ENCODE results near the gene WDR1. TPM values are rescaled to one million over a fixed set of nuclear protein-coding genes. Genes with fewer than 3 reads are reported as not detected.
A peak's percentile ranks its signal among the peaks of the same experiment; 100 is the strongest.

Gene WDR1
- total and polyA plus RNA-seq, 2 of the 13 experiments (the other 11 are each of a cell fraction or from before 2014, with no cell fraction given) = 106 to 198 TPM

GRCh38 chr4:10123227-10124101, 6.9 kb upstream of the WDR1 start (continued):
- TF ChIP-seq ZNF281 (CRISPR knock-in tag; IDR thresholded peaks at IDR 0.05; ENCODE audit: borderline replicate concordance) = peak; percentile 97
- TF ChIP-seq ETV6 (CRISPR knock-in tag; conservative IDR thresholded peaks at IDR 0.05) = no peak
- no peak for TF ChIP-seq TCF12 (IDR thresholded peaks at IDR 0.05)
- no peak for TF ChIP-seq TCF12 (CRISPR knock-in tag; IDR thresholded peaks at IDR 0.05)
- TF ChIP-seq ZNF138 (CRISPR knock-in tag; IDR thresholded peaks at IDR 0.05; ENCODE audit: low read depth) = no peak
- TF ChIP-seq GATA4 (IDR thresholded peaks at IDR 0.05; ENCODE audit: borderline replicate concordance, low read depth) = no peak
- no peak; the same call in 1 of the 2 replicates for TF ChIP-seq GFI1 (CRISPR knock-in tag; IDR thresholded peaks at IDR 0.05; ENCODE audit: borderline replicate concordance)
- no peak for TF ChIP-seq SRSF9 (IDR thresholded peaks at IDR 0.05; ENCODE audit: borderline replicate concordance, insufficient read depth, low read depth, low read length, poor library complexity, severe bottlenecking)
- TF ChIP-seq ZNF343 (CRISPR knock-in tag; IDR thresholded peaks at IDR 0.05) = no peak
- TF ChIP-seq, protein P1, sequence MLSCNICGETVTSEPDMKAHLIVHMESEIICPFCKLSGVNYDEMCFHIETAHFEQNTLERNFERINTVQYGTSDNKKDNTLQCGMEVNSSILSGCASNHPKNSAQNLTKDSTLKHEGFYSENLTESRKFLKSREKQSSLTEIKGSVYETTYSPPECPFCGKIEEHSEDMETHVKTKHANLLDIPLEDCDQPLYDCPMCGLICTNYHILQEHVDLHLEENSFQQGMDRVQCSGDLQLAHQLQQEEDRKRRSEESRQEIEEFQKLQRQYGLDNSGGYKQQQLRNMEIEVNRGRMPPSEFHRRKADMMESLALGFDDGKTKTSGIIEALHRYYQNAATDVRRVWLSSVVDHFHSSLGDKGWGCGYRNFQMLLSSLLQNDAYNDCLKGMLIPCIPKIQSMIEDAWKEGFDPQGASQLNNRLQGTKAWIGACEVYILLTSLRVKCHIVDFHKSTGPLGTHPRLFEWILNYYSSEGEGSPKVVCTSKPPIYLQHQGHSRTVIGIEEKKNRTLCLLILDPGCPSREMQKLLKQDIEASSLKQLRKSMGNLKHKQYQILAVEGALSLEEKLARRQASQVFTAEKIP (CRISPR knock-in tag; IDR thresholded peaks at IDR 0.05; ENCODE audit: borderline replicate concordance) = no peak
- TF ChIP-seq SNRNP70 (IDR thresholded peaks at IDR 0.05; ENCODE audit: low read depth, low read length) = no peak
- 0 out of 2 replicates have a peak, but pooled peaks have one; percentile 22 for TF ChIP-seq ZNF691 (CRISPR knock-in tag; IDR thresholded peaks at IDR 0.05; ENCODE audit: borderline replicate concordance, low read depth)
- TF ChIP-seq, protein P2, sequence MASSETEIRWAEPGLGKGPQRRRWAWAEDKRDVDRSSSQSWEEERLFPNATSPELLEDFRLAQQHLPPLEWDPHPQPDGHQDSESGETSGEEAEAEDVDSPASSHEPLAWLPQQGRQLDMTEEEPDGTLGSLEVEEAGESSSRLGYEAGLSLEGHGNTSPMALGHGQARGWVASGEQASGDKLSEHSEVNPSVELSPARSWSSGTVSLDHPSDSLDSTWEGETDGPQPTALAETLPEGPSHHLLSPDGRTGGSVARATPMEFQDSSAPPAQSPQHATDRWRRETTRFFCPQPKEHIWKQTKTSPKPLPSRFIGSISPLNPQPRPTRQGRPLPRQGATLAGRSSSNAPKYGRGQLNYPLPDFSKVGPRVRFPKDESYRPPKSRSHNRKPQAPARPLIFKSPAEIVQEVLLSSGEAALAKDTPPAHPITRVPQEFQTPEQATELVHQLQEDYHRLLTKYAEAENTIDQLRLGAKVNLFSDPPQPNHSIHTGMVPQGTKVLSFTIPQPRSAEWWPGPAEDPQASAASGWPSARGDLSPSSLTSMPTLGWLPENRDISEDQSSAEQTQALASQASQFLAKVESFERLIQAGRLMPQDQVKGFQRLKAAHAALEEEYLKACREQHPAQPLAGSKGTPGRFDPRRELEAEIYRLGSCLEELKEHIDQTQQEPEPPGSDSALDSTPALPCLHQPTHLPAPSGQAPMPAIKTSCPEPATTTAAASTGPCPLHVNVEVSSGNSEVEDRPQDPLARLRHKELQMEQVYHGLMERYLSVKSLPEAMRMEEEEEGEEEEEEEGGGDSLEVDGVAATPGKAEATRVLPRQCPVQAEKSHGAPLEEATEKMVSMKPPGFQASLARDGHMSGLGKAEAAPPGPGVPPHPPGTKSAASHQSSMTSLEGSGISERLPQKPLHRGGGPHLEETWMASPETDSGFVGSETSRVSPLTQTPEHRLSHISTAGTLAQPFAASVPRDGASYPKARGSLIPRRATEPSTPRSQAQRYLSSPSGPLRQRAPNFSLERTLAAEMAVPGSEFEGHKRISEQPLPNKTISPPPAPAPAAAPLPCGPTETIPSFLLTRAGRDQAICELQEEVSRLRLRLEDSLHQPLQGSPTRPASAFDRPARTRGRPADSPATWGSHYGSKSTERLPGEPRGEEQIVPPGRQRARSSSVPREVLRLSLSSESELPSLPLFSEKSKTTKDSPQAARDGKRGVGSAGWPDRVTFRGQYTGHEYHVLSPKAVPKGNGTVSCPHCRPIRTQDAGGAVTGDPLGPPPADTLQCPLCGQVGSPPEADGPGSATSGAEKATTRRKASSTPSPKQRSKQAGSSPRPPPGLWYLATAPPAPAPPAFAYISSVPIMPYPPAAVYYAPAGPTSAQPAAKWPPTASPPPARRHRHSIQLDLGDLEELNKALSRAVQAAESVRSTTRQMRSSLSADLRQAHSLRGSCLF (CRISPR knock-in tag; IDR thresholded peaks at IDR 0.05; ENCODE audit: borderline replicate concordance) = no peak
- no peak for TF ChIP-seq ASH2L (IDR thresholded peaks at IDR 0.05; ENCODE audit: insufficient read length, low read depth, low read length)
- 0 out of 2 replicates have a peak, but pooled peaks have one; percentile 20 for TF ChIP-seq HNRNPL (IDR thresholded peaks at IDR 0.05; ENCODE audit: low read depth, low read length)
- no peak for TF ChIP-seq TCF7 (IDR thresholded peaks at IDR 0.05; ENCODE audit: low read depth)
- TF ChIP-seq STAT5B (CRISPR knock-in tag; IDR thresholded peaks at IDR 0.05) = no peak
- TF ChIP-seq SMAD9 (CRISPR knock-in tag; IDR thresholded peaks at IDR 0.05) = no peak
